Breast epithelium (tissue), 3 donors: ENCODE results near the gene IQGAP2.

Experiments used
- CTCF ChIP-seq, 3 donors: fragments of 450-650 bp; IDR thresholded peaks; one replicate each; pipeline ENCODE4 v1.5.1; 2016 to 2017; ENCODE audit warnings: antibody characterized with exemption in 3 of 3, mild to moderate bottlenecking in 3 of 3, moderate library complexity in 3 of 3
- POLR2AphosphoS5 ChIP-seq, 3 donors: sonication (generic); formaldehyde crosslinking; IDR thresholded peaks; one replicate each; pipeline ENCODE4 v1.6.1; 2017; ENCODE audit warnings: antibody characterized with exemption in 3 of 3

DNA sequence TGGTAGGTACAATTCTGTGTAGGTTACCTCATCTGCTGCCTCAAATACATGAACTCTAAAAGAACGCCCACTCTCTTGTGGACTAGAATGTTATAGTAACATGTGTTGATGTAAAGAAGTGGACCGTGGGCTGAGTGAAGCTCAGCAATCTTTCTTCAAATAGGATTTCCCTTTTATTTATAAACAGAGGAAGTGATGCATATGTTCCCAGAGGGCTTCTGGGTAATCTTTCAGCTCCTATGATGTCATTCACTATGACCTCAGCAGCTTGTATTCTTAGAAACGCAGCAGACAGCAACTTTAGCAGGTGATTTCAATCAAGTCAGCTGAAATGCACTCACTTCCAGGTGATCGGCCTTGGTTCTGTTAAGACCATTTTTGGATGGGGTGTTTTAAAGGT, 205.7 kb downstream of the IQGAP2 start:
- TF ChIP-seq CTCF (IDR thresholded peaks at IDR 0.05) (no peak), POLR2AphosphoS5 (IDR thresholded peaks at IDR 0.05) (no peak)
